GM23338 (cell line): ENCODE results near the gene FAM25A.
A peak's percentile ranks its signal among the peaks of the same experiment; 100 is the strongest.

Experiments used
- CREB1 ChIP-seq: fragments of 250-450 bp; sonication (Bioruptor Pico); IDR thresholded peaks from 2 replicates; pipeline ENCODE4 v1.5.0; 2020; ENCODE audit warnings: low read depth, mild to moderate bottlenecking, moderate library complexity
- CTCF ChIP-seq, 2 experiments: fragments of 200-600 bp in 1 of 2; sonication (generic) in 1 of 2; conservative IDR thresholded peaks; 2 replicates each; pipeline versions ENCODE4 v1.5.1 to v1.6.1; 2016 to 2017; ENCODE audit warnings: antibody characterized with exemption in 2 of 2, low read depth in 2 of 2, mild to moderate bottlenecking in 2 of 2, moderate library complexity in 1 of 2
- EZH2 ChIP-seq: fragments of 200-600 bp; sonication (generic); IDR thresholded peaks from one replicate; pipeline ENCODE4 v1.8.0; 2017; ENCODE audit warnings: antibody characterized with exemption, mild to moderate bottlenecking, low read depth; ENCODE audit not compliant: unreplicated experiment
- EZH2phosphoT487 ChIP-seq: fragments of 200-600 bp; sonication (generic); IDR thresholded peaks from one replicate; pipeline ENCODE4 v1.8.1; 2018; ENCODE audit warnings: antibody characterized with exemption; ENCODE audit not compliant: unreplicated experiment
- JUNB ChIP-seq: IDR thresholded peaks from one replicate; pipeline ENCODE4 v1.6.1; 2016; ENCODE audit warnings: antibody characterized with exemption; ENCODE audit not compliant: unreplicated experiment
- NANOG ChIP-seq: IDR thresholded peaks from 2 replicates; pipeline ENCODE4 v1.6.1; 2016; ENCODE audit warnings: antibody characterized with exemption, borderline replicate concordance
- POLR2AphosphoS5 ChIP-seq: IDR thresholded peaks from 2 replicates; pipeline ENCODE4 v1.6.1; 2016; ENCODE audit warnings: antibody characterized with exemption, low read depth
- REST ChIP-seq: IDR thresholded peaks from one replicate; pipeline ENCODE4 v1.6.1; 2018; ENCODE audit warnings: antibody characterized with exemption; ENCODE audit not compliant: unreplicated experiment
- STAT1 ChIP-seq: IDR thresholded peaks from one replicate; pipeline ENCODE4 v1.6.1; 2016; ENCODE audit warnings: antibody characterized with exemption; ENCODE audit not compliant: unreplicated experiment
- ZNF462 ChIP-seq: fragments of 250-450 bp; sonication (Bioruptor Pico); IDR thresholded peaks from 2 replicates; pipeline ENCODE4 v1.5.0; 2020; ENCODE audit warnings: mild to moderate bottlenecking, moderate library complexity

- peak; percentile 14 to 15; a peak in 2 of 4 replicates for TF ChIP-seq CTCF (conservative IDR thresholded peaks at IDR 0.05; ENCODE audit: low read depth in 2 of 2)
- TF ChIP-seq EZH2 = no peak
- TF ChIP-seq REST = no peak
- TF ChIP-seq POLR2AphosphoS5 = no peak
- TF ChIP-seq CREB1 (CRISPR knock-in tag) = no peak
- TF ChIP-seq ZNF462 (CRISPR knock-in tag) = no peak
- TF ChIP-seq EZH2phosphoT487 = no peak
- no peak for TF ChIP-seq NANOG
- no peak for TF ChIP-seq STAT1
- no peak for TF ChIP-seq JUNB
Observed at GRCh38 chr10:87054373-87055295, 34.5 kb downstream of the FAM25A start.
